Muscle layer of duodenum (tissue), 2 donors: ENCODE data around the gene ZIC4.

Experiments used
- H3K27ac ChIP-seq: one replicate; pipeline ENCODE4 v1.7.0; 2013; ENCODE audit warnings: mild to moderate bottlenecking, low read length
- H3K27me3 ChIP-seq: one replicate; pipeline ENCODE4 v1.7.0; 2013; ENCODE audit warnings: low read depth, mild to moderate bottlenecking, control low read depth, low read length
- H3K36me3 ChIP-seq, 2 donors: one replicate each; pipeline ENCODE4 v1.7.0; 2013; ENCODE audit warnings: low read length in 2 of 2, control low read depth in 1 of 2, mild to moderate bottlenecking in 1 of 2; ENCODE audit not compliant: insufficient read depth in 2 of 2, control insufficient read depth in 1 of 2
- H3K4me1 ChIP-seq, 2 donors: one replicate each; pipeline ENCODE4 v1.7.0; 2013; ENCODE audit warnings: low read length in 2 of 2, mild to moderate bottlenecking in 2 of 2, control low read depth in 1 of 2, moderate library complexity in 1 of 2; ENCODE audit not compliant: insufficient read depth in 2 of 2, control insufficient read depth in 1 of 2
- H3K4me3 ChIP-seq, 2 donors: one replicate each; pipeline ENCODE4 v1.7.0; 2013; ENCODE audit warnings: low read length in 2 of 2, low read depth in 1 of 2, mild to moderate bottlenecking in 1 of 2
- H3K9me3 ChIP-seq, 2 donors: one replicate each; pipeline ENCODE4 v1.7.0; 2013; ENCODE audit warnings: low read length in 2 of 2, control low read depth in 1 of 2, mild to moderate bottlenecking in 1 of 2; ENCODE audit not compliant: control insufficient read depth in 1 of 2
- donor health status: healthy.

The ZIC4 gene

GRCh38 chr3:147372525-147373027 is 33.8 kb downstream of the ZIC4 start:
- Histone ChIP-seq H3K4me1 (peaks cover 0 to 5% of the 10 kb centered on the region in 2 donors), H3K27me3 (peaks cover 42% of the 10 kb centered on the region), H3K36me3 (no peaks in the 10 kb centered on the region), H3K27ac (no peak overlapping the region), H3K9me3 (peaks cover 2 to 4% of the 10 kb centered on the region in 2 donors), H3K4me3 (no peak overlapping the region)

- Histone ChIP-seq H3K9me3 (peaks cover 0 to 4% of the 10 kb centered on the region in 2 donors), H3K27me3 (peaks cover 42% of the 10 kb centered on the region), H3K27ac (no peak overlapping the region), H3K4me3 (no peak overlapping the region), H3K36me3 (no peaks in the 10 kb centered on the region), H3K4me1 (peaks cover 0 to 5% of the 10 kb centered on the region in 2 donors)
These were observed 34.5 kb downstream of the ZIC4 start for GRCh38 chr3:147371771-147372340.

DNA sequence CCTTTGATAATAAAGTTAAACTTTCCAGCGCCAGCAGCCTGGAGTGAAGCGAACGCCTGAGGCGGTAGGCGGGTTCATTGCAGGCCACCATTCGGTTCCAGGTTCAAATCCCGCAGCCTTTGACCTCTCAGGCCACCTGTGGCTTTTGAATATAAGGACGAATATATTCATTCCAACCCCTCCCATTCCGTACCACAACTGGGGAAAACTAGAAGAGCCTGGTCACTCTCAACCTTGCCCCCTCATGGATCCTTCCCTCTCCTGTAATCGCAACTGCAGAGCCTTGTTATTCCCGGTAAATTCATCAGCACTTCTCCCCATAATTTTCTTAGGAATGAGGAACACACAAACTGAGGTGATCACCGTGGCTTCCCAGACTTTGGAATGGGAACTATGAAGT is 35.2 kb downstream of the ZIC4 start:
- peaks cover 42% of the 10 kb centered on the region for H3K27me3 ChIP-seq

DNA sequence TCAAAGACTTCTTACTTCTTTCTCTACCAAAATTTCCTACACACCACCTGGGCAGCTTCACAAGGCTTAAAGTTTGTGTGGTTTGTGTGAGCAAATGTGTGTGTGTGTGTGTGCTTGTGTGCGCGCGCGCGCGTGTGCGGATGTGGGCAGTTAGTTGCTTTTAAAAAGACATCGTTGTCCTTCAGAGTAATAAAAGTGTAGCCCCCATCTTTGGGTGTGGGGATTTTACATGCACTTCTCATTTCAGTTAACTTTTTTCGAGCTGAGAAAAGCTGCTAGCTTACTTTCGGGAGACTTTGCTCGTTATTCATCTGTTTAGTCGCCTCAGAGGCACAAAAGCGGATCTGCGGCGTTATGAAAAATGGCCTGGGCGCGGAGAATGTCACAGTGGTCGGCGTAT is 36.0 kb downstream of the ZIC4 start:
- Histone ChIP-seq H3K4me3 (no peak overlapping the region), H3K27me3 (peaks cover 42% of the 10 kb centered on the region)

More for the DNA sequence above, 35.2 kb downstream of the ZIC4 start:
- Histone ChIP-seq H3K4me1 (peaks cover 0 to 5% of the 10 kb centered on the region in 2 donors), H3K9me3 (peaks cover 0 to 4% of the 10 kb centered on the region in 2 donors), H3K36me3 (no peaks in the 10 kb centered on the region), H3K27ac (no peak overlapping the region), H3K4me3 (no peak overlapping the region)

DNA sequence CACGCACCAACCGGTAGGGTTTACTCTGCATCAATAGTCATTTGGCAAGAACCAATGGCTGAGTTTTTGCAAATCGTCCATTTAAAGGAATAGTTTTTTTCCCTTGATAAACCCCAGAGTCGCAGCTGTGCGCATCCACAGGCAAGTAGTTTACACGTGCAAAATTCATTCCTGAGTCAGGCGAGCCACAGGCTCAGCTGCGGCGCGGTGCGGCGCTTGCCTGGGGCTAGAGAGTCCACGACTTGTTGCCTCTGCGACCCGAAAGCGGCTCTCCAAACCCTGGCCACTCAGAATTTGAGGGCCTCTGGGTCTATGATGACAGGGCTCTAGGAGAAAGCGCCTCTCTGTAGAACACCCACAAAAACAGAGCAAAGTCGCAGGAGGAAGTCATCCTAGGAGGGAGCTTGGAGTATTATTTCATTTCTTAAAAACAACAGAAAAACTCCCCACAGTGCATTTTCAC is 36.7 kb downstream of the ZIC4 start:
- H3K4me1 ChIP-seq, result peaks cover 0 to 5% of the 10 kb centered on the region in 2 donors
- H3K4me3 ChIP-seq, result no peak overlapping the region
- H3K27me3 ChIP-seq, result peaks cover 43% of the 10 kb centered on the region
- H3K27ac ChIP-seq, result no peak overlapping the region
- H3K36me3 ChIP-seq, result no peaks in the 10 kb centered on the region
- H3K9me3 ChIP-seq, result peaks cover 0 to 4% of the 10 kb centered on the region in 2 donors

More for the DNA sequence above, 36.0 kb downstream of the ZIC4 start:
- peaks cover 0 to 5% of the 10 kb centered on the region in 2 donors for H3K4me1 ChIP-seq
- no peaks in the 10 kb centered on the region for H3K36me3 ChIP-seq
- H3K9me3 ChIP-seq, result peaks cover 0 to 4% of the 10 kb centered on the region in 2 donors
- no peak overlapping the region for H3K27ac ChIP-seq

- Histone ChIP-seq H3K9me3 (peaks cover 0 to 4% of the 10 kb centered on the region in 2 donors), H3K36me3 (no peaks in the 10 kb centered on the region), H3K4me1 (peaks cover 0 to 5% of the 10 kb centered on the region in 2 donors), H3K4me3 (no peak overlapping the region), H3K27ac (no peak overlapping the region), H3K27me3 (peaks cover 48% of the 10 kb centered on the region)
These were observed 37.1 kb downstream of the ZIC4 start for GRCh38 chr3:147369231-147369630.

- Histone ChIP-seq H3K4me1 (peaks cover 0 to 5% of the 10 kb centered on the region in 2 donors), H3K27ac (no peak overlapping the region), H3K4me3 (no peak overlapping the region), H3K36me3 (no peaks in the 10 kb centered on the region), H3K27me3 (peaks cover 49% of the 10 kb centered on the region), H3K9me3 (peaks cover 0 to 4% of the 10 kb centered on the region in 2 donors)
These were observed 37.7 kb downstream of the ZIC4 start for GRCh38 chr3:147368561-147369221.

DNA sequence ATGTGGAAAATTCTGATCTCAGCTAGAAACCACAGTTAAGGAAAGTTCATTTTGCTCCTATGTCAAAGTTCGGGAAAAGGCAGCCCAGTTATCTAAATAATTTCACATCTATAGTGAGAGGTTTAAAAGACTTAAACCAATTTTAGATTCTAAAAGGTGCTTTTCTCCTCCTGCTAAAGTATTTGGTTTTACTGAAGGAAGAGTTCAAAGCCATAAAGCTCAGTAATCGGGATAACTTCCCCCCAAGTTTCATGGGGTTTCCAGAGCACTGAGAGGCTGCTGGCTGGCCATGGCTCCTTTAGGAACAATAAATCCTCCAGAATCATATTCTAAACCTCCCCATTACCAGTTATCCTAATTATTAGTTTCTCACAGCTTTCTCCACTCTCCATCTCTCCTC is 38.2 kb downstream of the ZIC4 start:
- Histone ChIP-seq H3K4me3 (no peak overlapping the region), H3K4me1 (peaks cover 0 to 5% of the 10 kb centered on the region in 2 donors), H3K27me3 (peaks cover 47% of the 10 kb centered on the region), H3K9me3 (peaks cover 0 to under 1% of the 10 kb centered on the region in 2 donors), H3K36me3 (no peaks in the 10 kb centered on the region), H3K27ac (no peak overlapping the region)

- Histone ChIP-seq H3K27ac (no peak overlapping the region), H3K4me1 (peaks cover 0 to 5% of the 10 kb centered on the region in 2 donors), H3K9me3 (no peaks in the 10 kb centered on the region), H3K36me3 (no peaks in the 10 kb centered on the region), H3K27me3 (peaks cover 43% of the 10 kb centered on the region), H3K4me3 (no peak overlapping the region)
These were observed 38.7 kb downstream of the ZIC4 start for GRCh38 chr3:147367676-147368075.

- H3K4me3 ChIP-seq, result no peak overlapping the region
- H3K27me3 ChIP-seq, result peaks cover 39% of the 10 kb centered on the region
- no peak overlapping the region for H3K27ac ChIP-seq
- H3K36me3 ChIP-seq, result no peaks in the 10 kb centered on the region
- no peaks in the 10 kb centered on the region for H3K9me3 ChIP-seq
- peaks cover 0 to 5% of the 10 kb centered on the region in 2 donors for H3K4me1 ChIP-seq
These were observed 40.9 kb downstream of the ZIC4 start for GRCh38 chr3:147365196-147366115.

DNA sequence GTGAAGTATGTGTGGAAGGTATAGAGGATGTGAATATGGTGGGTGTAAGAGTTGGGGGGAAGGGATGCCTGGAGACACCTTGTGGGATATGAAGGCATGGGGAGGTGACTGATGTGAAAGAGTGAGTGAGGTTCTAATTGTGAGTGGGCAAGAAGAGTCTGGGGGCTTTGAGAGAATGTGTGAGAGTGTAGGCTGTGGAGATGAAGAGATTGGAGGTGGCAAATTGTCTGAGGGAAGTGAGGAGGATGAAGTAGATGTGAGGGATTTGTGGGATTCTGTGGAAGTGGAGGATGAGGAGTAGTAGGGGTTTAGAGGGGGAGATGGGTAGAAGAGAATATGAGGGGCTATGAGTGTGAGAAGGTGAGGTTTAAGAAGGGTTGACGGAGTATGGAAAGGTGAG is 41.6 kb downstream of the ZIC4 start:
- Histone ChIP-seq H3K9me3 (no peaks in the 10 kb centered on the region), H3K4me3 (no peak overlapping the region), H3K27me3 (peaks cover 44% of the 10 kb centered on the region), H3K36me3 (no peaks in the 10 kb centered on the region), H3K27ac (no peak overlapping the region), H3K4me1 (peaks cover 0 to 4% of the 10 kb centered on the region in 2 donors)
